Endothelial cell of umbilical vein (primary cell): ENCODE data around the gene ABR. TPM values are rescaled to one million over a fixed set of nuclear protein-coding genes. Genes with fewer than 3 reads are reported as not detected.

Experiments used
- BruUV-seq: library from RNA; stranded (reverse); fragments of 400-500 nt; replicated peaks from 2 replicates; lab custom pipeline; 2021; lab: Mats Ljungman, UMichigan
- CTCF ChIA-PET: fragments of 300-600, 350-600 bp; sonication (Branson Sonifier 250); formaldehyde crosslinking; loops from one replicate; lab custom pipeline; 2021; ENCODE audit warnings: antibody characterized with exemption, inconsistent platforms; lab: Charles Lee
- POLR2A ChIA-PET: fragments of 300-600, 350-600 bp; sonication (Branson Sonifier 250); formaldehyde crosslinking; loops from one replicate; lab custom pipeline; 2021; ENCODE audit warnings: antibody characterized with exemption, inconsistent platforms; lab: Charles Lee
- DNase-seq: peaks from one replicate; pipeline ENCODE4 v3.0.0-alpha.2; 2011; ENCODE audit warnings: low read depth, low spot score
- FAIRE-seq: peaks from 2 replicates; lab custom pipeline; 2011; peaks lifted over from hg19 to GRCh38; lab: Jason Lieb, UNC
- H2AFZ ChIP-seq: 2 replicates; pipeline ENCODE4 v1.6.0; 2012; ENCODE audit warnings: low read depth, low read length, control low read depth, inconsistent platforms
- H3K27ac ChIP-seq: 2 replicates; pipeline ENCODE4 v1.5.1; 2011; ENCODE audit warnings: low read depth, mild to moderate bottlenecking, control low read depth, low read length, moderate library complexity; ENCODE audit not compliant: insufficient read depth
- H3K27me3 ChIP-seq, 2 experiments: 2 replicates each; pipeline versions ENCODE4 v1.6.0 to v1.6.1; 2011; ENCODE audit warnings: low read length in 2 of 2, mixed read lengths in 1 of 2; ENCODE audit not compliant: control insufficient read depth in 2 of 2, insufficient read depth in 2 of 2
- H3K36me3 ChIP-seq, 2 experiments: 2 replicates in 1 of 2; 3 replicates in 1 of 2; pipeline ENCODE4 v1.5.1; 2011; ENCODE audit warnings: low read length in 2 of 2, mild to moderate bottlenecking in 1 of 2, moderate library complexity in 1 of 2; ENCODE audit not compliant: control insufficient read depth in 2 of 2, insufficient read depth in 2 of 2; ENCODE audit errors: extremely low read depth in 1 of 2
- H3K4me1 ChIP-seq: 3 replicates; pipeline ENCODE4 v1.5.1; 2011; ENCODE audit warnings: mild to moderate bottlenecking, low read length; ENCODE audit not compliant: control insufficient read depth, insufficient read depth; ENCODE audit errors: extremely low read depth
- H3K4me2 ChIP-seq: 2 replicates; pipeline ENCODE4 v1.6.1; 2011; ENCODE audit warnings: low read length, control low read depth, mixed read lengths; ENCODE audit not compliant: insufficient read depth
- H3K4me3 ChIP-seq, 3 experiments: fragments of 200-600 bp in 1 of 3; sonication (generic), shearing (Covaris generic) in 1 of 3; replicated peaks in 1 of 3; 2 replicates each; pipeline ENCODE4 v1.5.1; 2011 to 2016; ENCODE audit warnings: control low read depth in 3 of 3, low read length in 3 of 3, mild to moderate bottlenecking in 2 of 3, inconsistent platforms in 1 of 3, low read depth in 1 of 3, moderate library complexity in 1 of 3; ENCODE audit not compliant: insufficient read depth in 1 of 3
- H3K79me2 ChIP-seq: 2 replicates; pipeline ENCODE4 v1.6.0; 2012; ENCODE audit warnings: low read length, inconsistent platforms; ENCODE audit not compliant: control insufficient read depth, insufficient read depth
- H3K9ac ChIP-seq: replicated peaks from 2 replicates; pipeline ENCODE3; 2011; ENCODE audit warnings: low read length, control low read depth; ENCODE audit not compliant: insufficient read depth; ENCODE audit errors: extremely low read depth
- H3K9me1 ChIP-seq: replicated peaks from 3 replicates; pipeline ENCODE4 v1.6.0; 2011; ENCODE audit warnings: mild to moderate bottlenecking, low read length; ENCODE audit not compliant: control insufficient read depth, insufficient read depth; ENCODE audit errors: extremely low read depth
- H3K9me3 ChIP-seq: replicated peaks from 2 replicates; pipeline ENCODE4 v1.5.1; 2012; ENCODE audit warnings: low read length, inconsistent platforms; ENCODE audit not compliant: control insufficient read depth, insufficient read depth
- H4K20me1 ChIP-seq: replicated peaks from 2 replicates; pipeline ENCODE3; 2011; ENCODE audit warnings: mild to moderate bottlenecking, low read length; ENCODE audit not compliant: control insufficient read depth, insufficient read depth; ENCODE audit errors: extremely low read depth
- EZH2 ChIP-seq: IDR thresholded peaks from 2 replicates; pipeline ENCODE4 v1.6.1; 2012; ENCODE audit warnings: borderline replicate concordance, low read depth, mild to moderate bottlenecking, moderate library complexity, low read length, inconsistent platforms; ENCODE audit not compliant: severe bottlenecking
- FOS ChIP-seq: IDR thresholded peaks from 2 replicates; pipeline ENCODE4 v1.6.1; 2011; ENCODE audit warnings: mild to moderate bottlenecking, low read length, moderate library complexity, borderline replicate concordance; ENCODE audit not compliant: insufficient read depth
- GATA2 ChIP-seq: IDR thresholded peaks from 2 replicates; pipeline ENCODE4 v1.7.0; 2011; ENCODE audit warnings: low read depth, mild to moderate bottlenecking, moderate library complexity, mixed read lengths, low read length; ENCODE audit not compliant: insufficient read length, insufficient read depth
- JUN ChIP-seq: IDR thresholded peaks from 2 replicates; pipeline ENCODE4 v1.6.1; 2011; ENCODE audit warnings: borderline replicate concordance, low read depth; ENCODE audit not compliant: insufficient read length, insufficient read depth
- MYC ChIP-seq: IDR thresholded peaks from one replicate; pipeline ENCODE4 v1.6.1; 2011; ENCODE audit warnings: mild to moderate bottlenecking, low read depth, low read length
- POLR2A ChIP-seq: IDR thresholded peaks from 2 replicates; pipeline ENCODE4 v1.6.1; 2012; ENCODE audit warnings: low read depth, mild to moderate bottlenecking, control low read depth, low read length
- POLR2AphosphoS5 ChIP-seq: IDR thresholded peaks from 2 replicates; pipeline ENCODE4 v1.6.1; 2012; ENCODE audit warnings: low read depth, mild to moderate bottlenecking, control low read depth, low read length, moderate library complexity; ENCODE audit not compliant: insufficient read depth
- dilution Hi-C: fragments of 300-500 bp; cut with MboI; formaldehyde crosslinking; loops from one replicate; pipeline ENCODE4 v1.15.0; 2019; ENCODE audit warnings: low sequenced_read_pairs; ENCODE audit not compliant: extremely low pct_ligation_motif_present
- intact Hi-C: fragments of 100-400 bp; cut with micrococcal nuclease; formaldehyde crosslinking; loops from one replicate; pipeline ENCODE4 v1.10.0; 2022
- polyA plus RNA-seq, 4 experiments: library from polyadenylated mRNA; depleted of rRNA in 3 of 4; stranded (reverse) in 3 of 4; unstranded in 1 of 4; fragments of >200 nt; gene quantifications; 2 replicates each; pipeline versions ENCODE4 v1.2.1 to v1.2.3, GENCODE V29; 2011 to 2012; ENCODE audit warnings: missing spikeins in 1 of 4
- total RNA-seq: library from RNA; stranded (reverse); gene quantifications from 2 replicates; pipeline ENCODE4 v1.2.3, GENCODE V29; 2021
- TF ChIP-seq, protein P1 (sequence below): IDR thresholded peaks from 2 replicates; pipeline ENCODE4 v1.6.1; 2011; ENCODE audit not compliant: insufficient read depth, insufficient read length
- TF ChIP-seq, protein P2 (sequence below), 2 donors: IDR thresholded peaks; 1 replicate in 1 of 2; 2 replicates in 1 of 2; pipeline ENCODE4 v1.5.1; 2011; ENCODE audit warnings: low read length in 2 of 2, mild to moderate bottlenecking in 2 of 2, moderate library complexity in 2 of 2, control low read depth in 1 of 2, inconsistent platforms in 1 of 2, low read depth in 1 of 2; ENCODE audit not compliant: insufficient read depth in 1 of 2; ENCODE audit errors: extremely low read depth in 1 of 2

Gene ABR
- total and polyA plus RNA-seq, 2 donors (not counting 3 experiments of a cell fraction or from before 2014, with no cell fraction given) = 83.5 to 96.8 TPM

DNA sequence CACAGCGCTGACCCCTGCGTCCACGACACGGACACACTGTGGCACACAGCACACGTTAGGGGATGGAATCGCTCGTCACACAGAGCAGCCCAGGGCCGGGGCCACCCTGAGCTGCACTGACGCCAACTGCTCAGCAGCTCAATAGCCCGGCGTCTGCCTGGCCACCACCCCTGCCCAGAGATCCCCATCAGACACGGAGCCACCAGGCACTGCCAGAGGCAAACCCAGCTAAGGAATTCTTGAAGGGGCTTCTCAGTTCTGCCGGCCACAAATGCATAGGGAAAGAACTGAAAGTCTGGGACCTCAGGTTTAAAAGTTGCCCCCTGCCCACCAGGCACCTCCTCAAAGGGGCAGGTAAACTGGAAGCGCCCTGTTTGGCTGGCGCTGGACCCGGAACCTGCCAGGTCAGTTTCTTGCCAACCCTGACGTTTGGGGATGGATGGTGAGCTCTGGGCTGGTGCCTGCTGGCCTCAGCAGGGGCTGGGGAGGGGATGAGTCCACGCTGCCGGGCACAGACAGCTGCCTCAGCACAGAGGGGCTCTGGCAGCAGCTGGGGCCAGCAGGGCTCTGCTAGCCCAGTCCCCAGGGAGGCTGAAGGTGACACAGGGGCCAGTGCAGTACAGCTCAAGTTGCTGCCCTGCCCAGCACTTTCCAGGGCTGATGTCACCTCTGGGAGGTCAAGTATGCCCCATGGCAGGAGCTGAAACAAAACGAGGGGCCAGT lies 149.7 kb downstream of the ABR start:
- ChIA-PET POLR2A (no interaction called here), CTCF (interaction anchor here (1.1 to 1.6 kb wide), 4 partner anchors 10 to 26 kb away, joined by 3 to 9 read pairs (median 4); no protein-coding TSS in a partner anchor)
- intact Hi-C loops = no loop called here
- Histone ChIP-seq H3K79me2 (no peaks in the 10 kb centered on the region), H2AFZ (no peak overlapping the region), H3K36me3 (peaks cover 0 to 3% of the 10 kb centered on the region in 2 experiments), H3K4me3 (no peak overlapping the region), H4K20me1 (no peaks in the 10 kb centered on the region), H3K9me1 (no peaks in the 10 kb centered on the region), H3K4me2 (no peak overlapping the region), H3K9me3 (no peaks in the 10 kb centered on the region), H3K27ac (no peak overlapping the region), H3K4me1 (no peaks in the 10 kb centered on the region), H3K27me3 (no peaks in the 10 kb centered on the region), H3K9ac (no peak overlapping the region)
- dilution Hi-C loops = no loop called here
- DNase-seq (no peak), FAIRE-seq (no peak)
- TF ChIP-seq JUN (no peak), POLR2AphosphoS5 (no peak), POLR2A (no peak), MYC (no peak)
- BruUV-seq = no TSS peak

DNA sequence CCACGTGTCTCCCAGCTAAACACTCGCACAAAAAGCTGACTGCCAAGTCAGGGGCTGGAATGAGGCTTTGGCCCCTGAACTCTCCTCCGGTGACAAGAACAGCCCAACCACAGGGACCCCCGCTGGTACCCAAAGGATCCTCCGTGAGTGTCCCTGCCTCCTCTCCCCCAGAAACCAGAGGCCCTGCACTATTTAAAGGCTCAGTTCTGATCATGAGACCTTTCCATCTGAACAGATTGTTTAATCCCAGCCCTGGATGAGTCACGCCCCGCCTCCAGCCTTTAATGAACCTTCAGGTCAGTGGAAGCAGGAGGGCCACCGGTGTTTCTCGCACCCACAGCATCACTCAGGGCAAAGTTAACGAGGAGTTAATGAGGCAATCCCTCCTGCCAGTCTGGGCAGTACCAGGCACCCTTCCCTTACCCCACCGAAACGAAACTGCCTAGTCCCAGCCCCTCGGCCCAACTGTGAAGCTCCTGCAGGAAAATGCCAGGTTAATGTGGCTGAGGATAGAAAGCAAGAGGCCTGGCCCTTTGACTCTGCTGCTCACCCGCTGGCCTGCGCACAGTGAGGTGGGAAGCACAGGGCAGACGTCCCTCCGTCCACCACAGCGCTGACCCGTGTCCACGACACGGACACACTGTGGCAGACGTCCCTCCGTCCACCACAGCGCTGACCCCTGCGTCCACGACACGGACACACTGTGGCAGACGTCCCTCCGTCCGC lies 150.4 kb downstream of the ABR start:
- dilution Hi-C loops = no loop called here
- intact Hi-C loops = no loop called here

More for the DNA sequence above, 150.4 kb downstream of the ABR start:
- H3K4me3 ChIP-seq = no peak overlapping the region
- H3K27me3 ChIP-seq = no peaks in the 10 kb centered on the region
- no peaks in the 10 kb centered on the region for H4K20me1 ChIP-seq
- H2AFZ ChIP-seq = no peak overlapping the region
- no peak overlapping the region for H3K9ac ChIP-seq
- no peak overlapping the region for H3K4me2 ChIP-seq
- no peak overlapping the region for H3K27ac ChIP-seq
- peak; percentile 15 for FAIRE-seq
- H3K79me2 ChIP-seq = no peaks in the 10 kb centered on the region
- BruUV-seq = no TSS peak
- CTCF ChIA-PET = interaction anchor here (0.7 to 1.8 kb wide), 3 partner anchors 9 to 27 kb away, joined by 3 to 9 read pairs (median 6); no protein-coding TSS in a partner anchor
- TF ChIP-seq POLR2AphosphoS5 (no peak), EZH2 (no peak), POLR2A (no peak), JUN (no peak), MYC (no peak), GATA2 (no peak), FOS (no peak)
- TF ChIP-seq, protein P1, sequence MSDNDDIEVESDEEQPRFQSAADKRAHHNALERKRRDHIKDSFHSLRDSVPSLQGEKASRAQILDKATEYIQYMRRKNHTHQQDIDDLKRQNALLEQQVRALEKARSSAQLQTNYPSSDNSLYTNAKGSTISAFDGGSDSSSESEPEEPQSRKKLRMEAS = no peak
- TF ChIP-seq, protein P2, sequence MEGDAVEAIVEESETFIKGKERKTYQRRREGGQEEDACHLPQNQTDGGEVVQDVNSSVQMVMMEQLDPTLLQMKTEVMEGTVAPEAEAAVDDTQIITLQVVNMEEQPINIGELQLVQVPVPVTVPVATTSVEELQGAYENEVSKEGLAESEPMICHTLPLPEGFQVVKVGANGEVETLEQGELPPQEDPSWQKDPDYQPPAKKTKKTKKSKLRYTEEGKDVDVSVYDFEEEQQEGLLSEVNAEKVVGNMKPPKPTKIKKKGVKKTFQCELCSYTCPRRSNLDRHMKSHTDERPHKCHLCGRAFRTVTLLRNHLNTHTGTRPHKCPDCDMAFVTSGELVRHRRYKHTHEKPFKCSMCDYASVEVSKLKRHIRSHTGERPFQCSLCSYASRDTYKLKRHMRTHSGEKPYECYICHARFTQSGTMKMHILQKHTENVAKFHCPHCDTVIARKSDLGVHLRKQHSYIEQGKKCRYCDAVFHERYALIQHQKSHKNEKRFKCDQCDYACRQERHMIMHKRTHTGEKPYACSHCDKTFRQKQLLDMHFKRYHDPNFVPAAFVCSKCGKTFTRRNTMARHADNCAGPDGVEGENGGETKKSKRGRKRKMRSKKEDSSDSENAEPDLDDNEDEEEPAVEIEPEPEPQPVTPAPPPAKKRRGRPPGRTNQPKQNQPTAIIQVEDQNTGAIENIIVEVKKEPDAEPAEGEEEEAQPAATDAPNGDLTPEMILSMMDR (IDR thresholded peaks at IDR 0.05; ENCODE audit: extremely low read depth in 1 of 2, insufficient read depth in 1 of 2, low read depth in 1 of 2, low read length in 2 of 2) = no peak
- POLR2A ChIA-PET = no interaction called here
- H3K4me1 ChIP-seq = no peaks in the 10 kb centered on the region
- peaks cover 0 to 3% of the 10 kb centered on the region in 2 experiments for H3K36me3 ChIP-seq
- no peaks in the 10 kb centered on the region for H3K9me1 ChIP-seq
- DNase-seq = no peak
- no peaks in the 10 kb centered on the region for H3K9me3 ChIP-seq
